ENCODE results near the gene CEP41.

DNA sequence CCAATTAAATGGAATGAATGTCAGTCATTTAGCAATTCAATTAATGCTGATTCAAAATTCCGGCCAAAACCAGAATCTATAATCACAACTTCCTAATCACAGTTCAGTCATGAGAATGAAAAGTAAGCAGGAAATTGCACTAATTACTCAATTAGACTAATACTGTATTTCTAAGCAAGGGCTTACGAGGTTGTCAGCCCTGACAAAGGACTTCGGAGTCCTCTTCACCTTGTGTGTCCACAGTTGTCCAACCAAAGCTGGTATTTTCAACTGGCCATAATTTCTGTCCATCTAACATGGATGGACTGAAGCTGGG lies 43.1 kb downstream of the CEP41 start:
- TF ChIP-seq CTCF (conservative IDR thresholded peaks at IDR 0.05; ENCODE audit: low read length) (no peak), EZH2phosphoT487 (IDR thresholded peaks at IDR 0.05; ENCODE audit: borderline replicate concordance, low read depth, low read length) (no peak)
